ENCODE data around the gene CLPX. TPM values are rescaled to one million over a fixed set of nuclear protein-coding genes. Genes with fewer than 3 reads are reported as not detected.
A peak's percentile ranks its signal among the peaks of the same experiment; 100 is the strongest.

The CLPX gene
- total RNA-seq, 2 experiments from 2014 or later: 26.0 to 53.3 TPM

DNA sequence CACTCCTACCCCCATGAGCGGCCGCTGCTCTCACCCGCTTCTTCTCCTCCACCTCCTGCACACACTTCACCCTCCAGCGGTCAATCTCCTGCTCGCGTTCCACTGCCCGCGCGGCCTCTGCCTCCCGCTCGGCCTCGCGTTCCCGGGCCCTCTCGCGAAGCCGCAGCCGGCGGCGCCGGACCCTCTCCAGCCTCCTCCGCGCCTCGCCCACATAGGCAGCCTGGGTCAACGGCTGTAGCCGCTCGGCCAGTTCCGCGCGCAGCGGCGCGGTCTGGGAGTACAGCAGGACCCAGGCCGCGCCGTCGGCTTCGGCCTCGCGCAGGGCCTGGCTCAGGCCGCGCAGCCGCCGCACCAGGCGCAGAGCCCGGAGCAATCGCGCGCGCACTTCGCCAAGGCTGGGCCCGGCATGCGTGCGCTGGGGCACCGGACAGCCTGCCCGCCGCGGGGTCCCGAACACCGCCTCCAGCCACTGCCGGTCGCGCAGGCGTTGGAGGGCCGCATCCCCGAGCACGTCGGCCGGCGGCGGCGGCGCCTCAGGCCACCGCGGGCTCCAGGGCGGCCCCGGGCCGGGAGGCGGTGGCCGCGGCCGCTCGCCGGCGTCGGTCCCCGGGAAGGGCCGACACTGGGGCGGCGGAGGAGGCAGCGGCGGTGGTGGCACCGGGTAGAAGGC lies 52.1 kb downstream of the CLPX start:
- Histone ChIP-seq H3K4me1 (ENCODE audit: insufficient read depth, low read length, poor library complexity, severe bottlenecking) (peaks cover 13% of the 10 kb centered on the region), H3K4me2 (ENCODE audit: low read length) (peak overlapping the region; percentile 86), H3K9me2 (ENCODE audit: insufficient read depth, low read length) (no peaks in the 10 kb centered on the region), H3K36me3 (ENCODE audit: insufficient read depth, low read length) (peaks cover 27% of the 10 kb centered on the region), H4K20me1 (ENCODE audit: insufficient read depth, low read length) (no peaks in the 10 kb centered on the region), H3K79me2 (ENCODE audit: insufficient read depth, low read depth, low read length) (peaks cover 31% of the 10 kb centered on the region), H3K9me3 (ENCODE audit: low read length) (peaks cover 11% of the 10 kb centered on the region; the same call in 1 of the 2 replicates), H3K4me3 (ENCODE audit: low read depth, low read length, poor library complexity, severe bottlenecking) (peak overlapping the region; percentile 87), H3K27ac (ENCODE audit: low read depth, low read length, poor library complexity, severe bottlenecking) (peak overlapping the region; percentile 64), H2AFZ (ENCODE audit: low read length) (no peak overlapping the region; the same call in 1 of the 2 replicates)
- CTCF ChIA-PET (ENCODE audit: unreplicated experiment): no interaction called here
- TF ChIP-seq, protein P1, sequence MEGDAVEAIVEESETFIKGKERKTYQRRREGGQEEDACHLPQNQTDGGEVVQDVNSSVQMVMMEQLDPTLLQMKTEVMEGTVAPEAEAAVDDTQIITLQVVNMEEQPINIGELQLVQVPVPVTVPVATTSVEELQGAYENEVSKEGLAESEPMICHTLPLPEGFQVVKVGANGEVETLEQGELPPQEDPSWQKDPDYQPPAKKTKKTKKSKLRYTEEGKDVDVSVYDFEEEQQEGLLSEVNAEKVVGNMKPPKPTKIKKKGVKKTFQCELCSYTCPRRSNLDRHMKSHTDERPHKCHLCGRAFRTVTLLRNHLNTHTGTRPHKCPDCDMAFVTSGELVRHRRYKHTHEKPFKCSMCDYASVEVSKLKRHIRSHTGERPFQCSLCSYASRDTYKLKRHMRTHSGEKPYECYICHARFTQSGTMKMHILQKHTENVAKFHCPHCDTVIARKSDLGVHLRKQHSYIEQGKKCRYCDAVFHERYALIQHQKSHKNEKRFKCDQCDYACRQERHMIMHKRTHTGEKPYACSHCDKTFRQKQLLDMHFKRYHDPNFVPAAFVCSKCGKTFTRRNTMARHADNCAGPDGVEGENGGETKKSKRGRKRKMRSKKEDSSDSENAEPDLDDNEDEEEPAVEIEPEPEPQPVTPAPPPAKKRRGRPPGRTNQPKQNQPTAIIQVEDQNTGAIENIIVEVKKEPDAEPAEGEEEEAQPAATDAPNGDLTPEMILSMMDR (conservative IDR thresholded peaks at IDR 0.05; ENCODE audit: low read length): no peak
- no peak for TF ChIP-seq EZH2phosphoT487 (IDR thresholded peaks at IDR 0.05; ENCODE audit: borderline replicate concordance, low read depth, low read length)
- intact Hi-C loops (cut with micrococcal nuclease; ENCODE audit: unreplicated experiment): loop anchor here (1.0 to 2.0 kb wide), 3 partner anchors 52 to 171 kb away; partner anchors contain the start of genes CLPX, RNU5A-1 and RNU5B-1
- POLR2A ChIA-PET: interaction anchor here (0.6 to 1.6 kb wide), 3 partner anchors 12 to 16 kb away, joined by 3 to 7 read pairs (median 6); no protein-coding TSS in a partner anchor
- DNase-seq (ENCODE audit: low spot score): peak; percentile 68
- TSS peak; percentile 65 for BruUV-seq (replicated peaks)

DNA sequence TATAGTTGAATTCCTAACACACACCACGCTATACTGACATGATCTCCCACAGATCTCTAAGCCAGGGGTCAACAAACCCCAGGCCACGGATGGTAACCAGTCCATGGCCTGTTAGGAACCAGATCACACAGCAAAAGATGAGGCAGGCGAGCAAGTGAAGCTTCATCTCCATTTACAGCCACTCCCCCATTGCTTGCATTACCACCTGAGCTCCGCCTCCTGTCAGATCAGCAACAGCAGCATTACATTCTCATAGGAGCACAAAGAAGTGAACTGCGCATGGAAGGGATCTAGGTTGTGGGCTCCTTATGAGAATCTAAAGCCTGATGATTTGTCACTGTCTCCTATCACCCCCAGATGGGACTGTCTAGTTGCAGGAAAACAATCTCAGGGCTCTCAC lies 54.2 kb downstream of the CLPX start:
- POLR2A ChIA-PET: no interaction called here
- Histone ChIP-seq H3K4me2 (ENCODE audit: low read length) (no peak overlapping the region), H2AFZ (ENCODE audit: low read length) (no peak overlapping the region), H3K4me3 (ENCODE audit: low read depth, low read length, poor library complexity, severe bottlenecking) (no peak overlapping the region), H3K9me3 (ENCODE audit: low read length) (no peaks in the 10 kb centered on the region), H3K9me2 (ENCODE audit: insufficient read depth, low read length) (no peaks in the 10 kb centered on the region), H4K20me1 (ENCODE audit: insufficient read depth, low read length) (no peaks in the 10 kb centered on the region), H3K27ac (ENCODE audit: low read depth, low read length, poor library complexity, severe bottlenecking) (no peak overlapping the region), H3K79me2 (ENCODE audit: insufficient read depth, low read depth, low read length) (peaks cover 31% of the 10 kb centered on the region), H3K4me1 (ENCODE audit: insufficient read depth, low read length, poor library complexity, severe bottlenecking) (peaks cover 13% of the 10 kb centered on the region), H3K36me3 (ENCODE audit: insufficient read depth, low read length) (peaks cover 47% of the 10 kb centered on the region)
- TF ChIP-seq, protein P1 (conservative IDR thresholded peaks at IDR 0.05; ENCODE audit: low read length): no peak
- no peak for TF ChIP-seq EZH2phosphoT487 (IDR thresholded peaks at IDR 0.05; ENCODE audit: borderline replicate concordance, low read depth, low read length)
- BruUV-seq (replicated peaks): no TSS peak
- CTCF ChIA-PET (ENCODE audit: unreplicated experiment): no interaction called here
- intact Hi-C loops (cut with micrococcal nuclease; ENCODE audit: unreplicated experiment): no loop called here
- peak; percentile 11 for DNase-seq (ENCODE audit: low spot score)

DNA sequence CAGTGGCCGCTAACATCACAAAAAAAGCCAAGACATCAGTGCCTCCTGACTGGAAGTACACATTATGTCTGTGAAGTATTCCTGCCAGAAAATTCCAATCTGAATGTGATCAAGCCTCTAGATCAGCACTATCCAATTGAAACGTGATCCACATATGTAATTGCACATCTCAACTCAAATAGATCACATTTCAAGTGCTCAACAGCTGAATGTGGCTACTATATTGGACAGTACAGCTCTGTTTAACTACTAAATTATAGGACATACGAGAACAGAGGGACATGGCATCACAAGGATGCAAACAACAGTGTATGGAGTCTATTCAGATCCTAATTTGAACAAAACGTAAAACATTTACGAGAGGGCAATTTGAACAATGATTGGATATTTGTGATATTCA lies 69.6 kb downstream of the CLPX start:
- no peaks in the 10 kb centered on the region for H3K9me2 ChIP-seq (ENCODE audit: insufficient read depth, low read length)
- H3K36me3 ChIP-seq (ENCODE audit: insufficient read depth, low read length): peaks cover 90% of the 10 kb centered on the region
- TF ChIP-seq, protein P1 (conservative IDR thresholded peaks at IDR 0.05; ENCODE audit: low read length): no peak
- TF ChIP-seq EZH2phosphoT487 (IDR thresholded peaks at IDR 0.05; ENCODE audit: borderline replicate concordance, low read depth, low read length): no peak
- POLR2A ChIA-PET: interaction anchor here (0.6 to 1.2 kb wide), 3 partner anchors 20 to 170 kb away, joined by 3 to 4 read pairs (median 4); no protein-coding TSS in a partner anchor
- H3K4me2 ChIP-seq (ENCODE audit: low read length): no peak overlapping the region
- CTCF ChIA-PET (ENCODE audit: unreplicated experiment): no interaction called here
- H3K4me1 ChIP-seq (ENCODE audit: insufficient read depth, low read length, poor library complexity, severe bottlenecking): no peaks in the 10 kb centered on the region
- H3K4me3 ChIP-seq (ENCODE audit: low read depth, low read length, poor library complexity, severe bottlenecking): no peak overlapping the region
- no peaks in the 10 kb centered on the region for H4K20me1 ChIP-seq (ENCODE audit: insufficient read depth, low read length)
- no peak for DNase-seq (ENCODE audit: low spot score)
- no TSS peak for BruUV-seq (replicated peaks)
- no peaks in the 10 kb centered on the region for H3K9me3 ChIP-seq (ENCODE audit: low read length)
- intact Hi-C loops (cut with micrococcal nuclease; ENCODE audit: unreplicated experiment): no loop called here
- no peak overlapping the region for H2AFZ ChIP-seq (ENCODE audit: low read length)
- H3K27ac ChIP-seq (ENCODE audit: low read depth, low read length, poor library complexity, severe bottlenecking): no peak overlapping the region
- no peaks in the 10 kb centered on the region for H3K79me2 ChIP-seq (ENCODE audit: insufficient read depth, low read depth, low read length)

Measured in OCI-LY7 (cell line).